Measurements from ENCODE around the gene DNAH14.
"Not testable (repeated sequence)": the region's sequence is repeated elsewhere in the genome, so short reads cannot be mapped to it uniquely, and the experiment has no call there.

DNAH14 gene

DNA sequence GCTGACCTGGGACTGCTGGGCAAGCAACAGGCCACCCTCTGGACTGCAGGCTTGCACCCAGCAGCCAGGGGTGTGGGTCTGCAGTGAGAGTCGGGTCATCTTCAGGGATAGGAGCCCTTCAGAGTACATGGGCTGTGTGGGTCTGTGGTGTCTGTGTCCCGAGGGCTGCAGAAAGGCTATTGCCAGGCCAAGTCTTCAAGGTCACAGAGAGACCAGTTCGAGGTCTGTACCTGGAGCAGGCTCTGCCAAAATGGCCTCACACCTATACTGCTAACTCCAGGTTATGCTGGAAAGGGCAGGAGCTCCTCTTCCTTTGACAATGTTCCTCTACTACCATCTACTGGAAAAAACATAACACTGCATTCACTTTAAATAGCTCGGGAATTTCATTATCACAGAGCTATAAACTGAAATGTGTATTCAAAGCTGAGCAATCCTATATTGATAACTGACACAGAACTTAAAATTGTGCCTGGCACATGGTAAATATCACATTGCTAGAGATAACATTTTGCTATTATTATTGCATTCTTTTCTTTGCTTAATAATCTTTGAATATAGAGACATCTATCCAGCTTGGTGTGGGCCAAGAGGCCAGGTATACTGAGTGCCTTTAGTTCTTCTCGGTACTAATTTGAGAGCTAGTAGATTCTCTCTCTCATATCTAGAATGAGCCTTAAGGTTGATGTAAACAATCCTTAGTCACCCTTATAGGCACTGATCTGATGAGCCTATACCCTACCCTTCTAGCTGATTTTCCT lies 6.9 kb upstream of the DNAH14 start:
- peak in 1 of 2 experiments; percentile 3 for DNase-seq

GRCh38 chr1:224923726-224924125 lies 5.7 kb upstream of the DNAH14 start:
- DNase-seq = no peak

GRCh38 chr1:224927631-224928030 lies 1.8 kb upstream of the DNAH14 start:
- not testable (repeated sequence) for DNase-seq

DNA sequence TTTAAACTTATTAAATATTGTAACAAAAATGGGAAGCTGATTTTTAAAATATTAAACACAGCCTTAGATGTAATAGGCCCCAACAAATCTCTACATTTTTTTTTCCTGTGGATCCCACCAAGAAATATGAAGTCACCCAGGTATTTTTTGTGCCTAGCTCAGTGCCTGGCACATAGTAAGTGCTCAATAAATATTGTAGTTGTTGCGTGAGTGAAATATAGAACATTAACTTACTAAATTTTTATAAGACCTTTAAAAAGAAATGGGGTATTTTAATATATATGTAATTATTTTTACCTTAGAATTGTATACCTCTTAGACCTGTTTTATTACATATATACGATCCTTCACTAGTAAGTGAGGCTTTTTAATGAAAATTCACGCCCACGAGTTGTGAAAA lies 569 bp upstream of the DNAH14 start:
- DNase-seq = no peak

- no peak for DNase-seq
Observed at GRCh38 chr1:224931605-224932004, 2.1 kb downstream of the DNAH14 start.

GRCh38 chr1:224932607-224933249 lies 3.3 kb downstream of the DNAH14 start:
- no peak for DNase-seq

DNA sequence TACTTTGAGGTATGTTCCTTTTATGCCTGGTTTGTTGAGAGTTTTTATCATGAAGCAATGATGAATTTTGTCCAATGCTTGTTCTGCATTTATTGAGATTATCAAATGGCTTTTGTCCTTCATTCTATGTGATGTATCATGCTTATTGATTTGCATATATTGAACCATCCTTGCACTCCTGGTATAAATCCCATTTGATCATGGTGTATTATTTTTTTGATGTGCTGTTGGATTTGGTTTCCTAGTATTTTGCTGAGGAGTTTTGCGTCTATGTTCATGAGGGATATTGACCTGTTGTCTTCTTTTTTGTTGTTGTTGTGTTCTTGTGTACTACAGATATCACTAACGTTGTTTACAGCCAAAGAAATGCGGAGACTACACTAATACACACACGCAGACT lies 4.1 kb downstream of the DNAH14 start:
- DNase-seq = no peak

DNA sequence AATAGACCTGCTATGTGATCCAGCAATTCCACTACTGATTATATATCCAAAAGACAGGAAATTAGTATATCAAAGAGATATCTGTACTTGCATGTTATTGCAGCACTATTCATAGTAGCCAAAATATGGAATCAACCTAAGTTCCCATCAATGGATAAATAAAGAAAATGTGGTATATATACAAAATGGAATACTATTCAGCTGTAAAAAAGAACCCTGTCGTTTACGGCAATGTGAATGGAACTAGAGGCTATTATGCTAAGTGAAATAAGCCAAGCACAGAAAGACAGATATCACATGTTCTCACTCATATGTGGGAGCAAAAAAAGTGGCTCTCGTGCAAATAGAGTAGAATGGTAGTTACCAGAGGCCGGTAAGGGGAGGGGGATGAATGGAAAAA lies 9.2 kb downstream of the DNAH14 start:
- no peak for DNase-seq

DNA sequence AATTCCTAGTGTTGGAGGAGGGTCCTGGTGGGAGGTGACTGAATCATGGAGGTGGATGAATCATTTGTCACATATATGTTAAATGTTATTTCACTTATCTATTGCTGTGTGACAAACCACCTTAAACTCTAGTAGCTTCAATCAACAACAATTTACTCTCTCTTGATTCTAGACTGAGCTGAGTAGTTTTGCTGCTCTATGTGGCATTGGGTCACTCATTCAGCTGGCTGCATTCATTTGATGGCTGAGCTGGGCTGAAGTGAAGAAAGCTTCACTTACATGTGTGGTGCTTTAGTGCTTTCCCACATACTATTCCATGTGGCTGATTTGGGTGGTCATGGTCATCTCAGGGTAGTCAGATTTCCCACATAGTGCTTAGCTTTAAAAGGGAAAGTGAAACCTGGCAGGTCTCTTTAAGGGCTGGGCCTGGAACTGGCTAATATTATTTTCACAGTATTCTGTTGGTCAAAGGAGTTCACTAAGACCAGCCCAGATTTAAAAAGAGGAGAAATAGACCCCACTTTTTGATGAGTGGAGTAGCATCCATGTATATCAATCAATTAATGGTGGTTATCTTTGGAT lies 10.5 kb downstream of the DNAH14 start:
- DNase-seq = no peak

DNA sequence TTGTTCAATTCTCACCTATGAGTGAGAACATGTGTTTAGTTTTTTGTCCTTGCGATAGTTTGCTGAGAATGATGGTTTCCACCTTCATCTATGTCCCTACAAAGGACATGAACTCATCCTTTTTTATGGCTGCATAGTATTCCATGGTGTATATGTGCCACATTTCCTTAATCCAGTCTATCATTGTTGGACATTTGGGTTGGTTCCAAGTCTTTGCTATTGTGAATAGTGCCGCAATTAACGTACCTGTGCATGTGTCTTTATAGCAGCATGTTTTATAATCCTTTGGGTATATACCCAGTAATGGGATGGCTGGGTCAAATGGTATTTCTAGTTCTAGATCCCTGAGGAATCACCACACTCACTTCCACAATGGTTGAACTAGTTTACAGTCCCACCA lies 11.3 kb downstream of the DNAH14 start:
- DNase-seq = not testable (repeated sequence)

DNA sequence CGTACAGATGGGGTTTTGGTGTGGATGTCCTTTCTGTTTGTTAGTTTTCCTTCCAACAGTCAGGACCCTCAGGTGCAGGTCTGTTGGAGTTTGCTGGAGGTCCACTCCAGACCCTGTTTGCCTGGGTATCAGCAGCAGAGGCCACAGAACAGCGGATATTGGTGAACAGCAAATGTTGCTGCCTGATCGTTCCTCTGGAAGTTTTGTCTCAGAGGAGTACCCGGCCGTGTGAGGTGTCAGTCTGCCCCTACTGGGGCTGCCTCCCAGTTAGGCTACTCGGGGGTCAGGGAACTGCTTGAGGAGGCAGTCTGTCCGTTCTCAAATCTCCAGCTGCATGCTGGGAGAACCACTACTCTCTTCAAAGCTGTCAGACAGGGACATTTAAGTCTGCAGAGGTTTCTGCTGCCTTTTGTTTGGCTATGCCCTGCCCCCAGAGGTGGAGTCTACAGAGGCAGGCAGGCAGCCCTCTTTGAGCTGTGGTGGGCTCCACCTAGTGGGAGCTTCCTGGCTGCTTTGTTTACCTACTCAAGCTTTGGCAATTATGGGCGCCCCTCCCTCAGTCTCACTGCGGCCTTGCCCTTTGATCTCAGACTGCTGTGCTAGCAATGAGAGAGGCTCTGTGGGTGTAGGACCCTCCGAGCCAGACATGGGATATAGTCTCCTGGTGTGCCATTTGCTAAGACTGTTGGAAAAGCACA lies 16.3 kb downstream of the DNAH14 start:
- DNase-seq = not testable (repeated sequence)

GRCh38 chr1:224946349-224946691 lies 16.8 kb downstream of the DNAH14 start:
- DNase-seq = not testable (repeated sequence)

- DNase-seq = no peak
Observed at GRCh38 chr1:224957696-224958095, 28.2 kb downstream of the DNAH14 start.

- DNase-seq = no peak
Observed at GRCh38 chr1:224958490-224958889, 29.0 kb downstream of the DNAH14 start.

- DNase-seq = no peak
Observed at GRCh38 chr1:224959115-224959514, 29.6 kb downstream of the DNAH14 start.

DNA sequence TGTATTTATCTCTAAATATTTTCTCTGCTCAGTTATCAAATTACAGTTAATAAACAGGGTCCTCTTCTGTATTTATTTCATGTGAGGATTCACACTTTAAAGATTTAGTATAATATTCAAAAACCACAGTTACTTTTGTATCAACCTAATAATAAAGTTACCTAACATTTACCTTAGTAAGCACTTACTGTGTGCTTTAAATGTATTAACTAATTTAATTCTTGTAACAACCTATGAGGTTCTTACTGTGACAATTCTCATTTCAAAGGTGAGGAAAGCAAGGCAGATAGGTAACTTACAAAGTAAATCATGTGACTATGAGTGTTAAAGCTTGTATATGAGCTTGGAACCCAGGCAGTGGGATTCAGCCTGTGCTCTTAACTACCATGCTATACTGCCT lies 30.2 kb downstream of the DNAH14 start:
- no peak for DNase-seq

DNA sequence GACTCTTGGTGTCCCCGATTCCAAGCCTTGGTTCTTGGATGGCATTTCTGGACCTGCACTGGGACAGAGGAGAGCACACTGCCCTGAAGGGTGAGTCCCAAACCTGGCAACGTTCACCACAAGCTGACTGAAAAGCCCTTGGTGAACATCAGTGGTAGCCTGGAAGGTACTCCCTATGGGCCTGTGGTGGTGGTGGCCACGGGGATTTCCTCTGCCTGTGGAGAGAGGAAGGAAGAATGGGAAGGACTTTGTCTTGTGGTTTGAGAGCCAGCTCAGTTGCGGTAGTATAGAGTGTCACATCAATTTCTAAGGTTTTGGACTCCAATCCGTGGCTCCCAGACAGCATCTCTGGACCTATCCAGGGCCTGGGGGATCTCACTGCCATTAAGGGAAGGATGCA lies 50.7 kb downstream of the DNAH14 start:
- no peak for DNase-seq

DNA sequence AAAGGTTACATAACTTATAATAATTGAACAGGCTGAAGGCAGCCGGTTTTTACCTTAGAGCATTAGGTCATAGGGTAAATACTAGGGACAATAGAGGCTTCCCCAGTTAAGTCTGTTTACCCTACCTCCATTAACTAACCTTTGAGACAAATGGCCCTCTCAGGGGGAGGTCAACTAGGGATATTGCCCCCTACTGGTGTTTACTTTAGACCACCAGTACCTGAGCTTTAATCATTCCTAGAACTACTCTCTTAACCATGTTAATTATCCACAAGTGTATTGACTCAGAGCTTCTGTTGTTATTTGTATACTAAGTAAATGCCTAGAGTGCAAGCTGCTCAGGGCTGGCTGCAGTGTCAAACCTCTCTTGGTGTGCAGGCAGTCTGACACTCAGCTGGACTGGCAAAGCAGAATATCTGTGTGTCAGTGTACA lies 52.5 kb downstream of the DNAH14 start:
- not testable (repeated sequence) for DNase-seq

- DNase-seq = no peak
Observed at GRCh38 chr1:224988042-224988441, 58.6 kb downstream of the DNAH14 start.

GRCh38 chr1:224989615-224990014 lies 60.1 kb downstream of the DNAH14 start:
- DNase-seq = no peak

GRCh38 chr1:224991550-224991949 lies 62.1 kb downstream of the DNAH14 start:
- not testable (repeated sequence) for DNase-seq

- DNase-seq = no peak
Observed at GRCh38 chr1:224995602-224996001, 66.1 kb downstream of the DNAH14 start.

DNA sequence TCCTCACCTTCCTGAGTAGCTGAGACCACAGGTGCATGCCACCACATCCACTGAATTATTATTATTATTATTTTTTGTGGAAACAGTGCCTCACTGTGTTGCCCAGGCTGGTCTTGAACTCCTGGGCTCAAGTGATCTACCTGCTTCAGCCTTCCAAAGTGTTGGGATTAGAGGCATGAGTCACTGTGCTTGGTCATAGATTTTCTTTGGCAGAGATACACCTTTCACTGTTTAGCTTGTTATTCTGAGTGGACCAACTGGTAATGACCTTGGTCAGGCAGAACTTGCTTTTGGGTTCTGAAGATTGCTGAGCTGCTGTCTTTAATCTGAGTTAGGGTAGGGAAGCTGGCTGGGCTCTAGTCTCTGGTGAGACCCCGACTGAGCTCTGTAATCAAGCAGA lies 66.8 kb downstream of the DNAH14 start:
- DNase-seq = no peak

DNA sequence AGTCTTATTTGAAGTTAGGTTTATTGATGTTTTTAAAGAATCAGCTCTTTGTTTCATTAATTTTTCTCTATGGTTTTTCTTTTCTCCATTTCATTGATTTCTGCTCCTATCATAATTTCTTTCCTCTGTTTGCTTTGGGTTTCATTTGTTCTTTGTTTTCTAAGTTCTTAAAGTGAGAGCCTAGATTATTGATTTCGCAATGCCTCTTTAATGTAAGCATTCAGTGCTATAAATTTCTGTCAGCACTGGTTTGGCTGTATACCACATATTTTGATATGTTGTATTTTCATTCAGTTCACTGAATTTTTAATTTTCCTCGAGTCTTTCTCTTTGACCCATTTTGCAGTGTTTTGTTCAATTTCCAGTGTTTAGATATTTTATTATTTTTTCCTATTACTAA lies 68.7 kb downstream of the DNAH14 start:
- DNase-seq = no peak

Measured in cerebellar nuclear complex (tissue), 1 donor.